GM18858 (cell line): Measurements from ENCODE around the gene INSYN1.

Experiments
- ATAC-seq: cut with Tn5 transposase; IDR thresholded peaks from one replicate; pipeline ENCODE4 v1.9.1; 2021; ENCODE audit not compliant: unreplicated experiment

The INSYN1 gene

DNA sequence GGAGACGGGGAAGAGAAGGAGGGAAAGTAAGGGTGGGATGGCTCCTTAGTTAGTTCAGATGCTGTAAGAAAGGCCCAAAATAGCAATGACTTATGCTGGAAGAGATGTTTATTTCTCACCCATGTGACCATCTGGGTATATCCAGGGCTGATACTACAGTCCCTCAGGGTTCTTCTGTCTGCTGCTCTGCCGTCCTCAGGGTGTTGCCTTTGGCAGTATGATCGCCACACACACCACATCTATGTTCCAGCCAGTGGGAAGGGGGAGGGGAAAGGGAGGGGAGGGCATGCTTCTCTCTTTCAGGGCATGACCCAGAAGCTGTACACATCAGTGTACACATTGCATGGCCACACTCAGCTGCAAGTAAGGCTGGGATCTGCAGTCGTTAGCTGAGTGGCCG, 58.7 kb downstream of the INSYN1 start:
- no peak for ATAC-seq

DNA sequence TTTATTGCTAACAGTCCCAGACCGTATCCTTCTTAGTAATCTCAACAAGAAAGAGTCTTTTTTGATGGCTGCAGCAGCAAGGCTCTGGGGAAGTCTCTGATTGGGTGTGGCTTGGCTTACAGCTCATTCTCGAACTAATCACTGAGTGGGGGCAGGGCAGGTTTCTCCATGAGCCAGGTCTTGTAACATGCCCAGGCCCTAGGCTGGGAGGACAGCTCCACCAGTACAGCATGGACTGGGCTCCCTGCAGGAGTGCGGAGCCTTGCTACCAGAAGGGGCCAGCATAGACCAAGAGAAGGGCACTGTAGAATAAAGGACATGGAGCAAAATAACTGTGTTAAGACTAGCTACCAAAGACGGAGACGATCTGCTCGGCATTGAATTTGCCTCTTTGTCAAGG, 61.8 kb downstream of the INSYN1 start:
- ATAC-seq: no peak

DNA sequence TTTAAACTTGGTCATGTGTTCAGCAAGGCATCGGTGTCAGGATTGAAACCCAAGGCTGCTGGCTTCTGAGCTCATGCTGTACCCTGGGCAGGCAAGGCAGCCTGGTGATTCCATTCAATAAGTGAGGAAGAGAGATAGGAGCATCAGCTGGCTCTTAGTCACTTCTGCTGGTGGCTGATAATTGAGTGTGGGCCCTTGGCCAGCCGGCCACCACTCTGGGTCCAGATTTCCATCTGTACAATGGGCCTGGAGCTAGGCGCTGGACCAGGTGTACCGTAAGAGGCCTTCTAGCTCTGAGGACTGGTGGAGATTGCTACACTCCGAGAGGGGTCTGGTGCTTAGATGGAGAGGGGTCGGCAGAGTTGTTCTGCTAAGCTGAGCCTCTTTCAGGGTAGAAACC, 64.7 kb downstream of the INSYN1 start:
- ATAC-seq: no peak

DNA sequence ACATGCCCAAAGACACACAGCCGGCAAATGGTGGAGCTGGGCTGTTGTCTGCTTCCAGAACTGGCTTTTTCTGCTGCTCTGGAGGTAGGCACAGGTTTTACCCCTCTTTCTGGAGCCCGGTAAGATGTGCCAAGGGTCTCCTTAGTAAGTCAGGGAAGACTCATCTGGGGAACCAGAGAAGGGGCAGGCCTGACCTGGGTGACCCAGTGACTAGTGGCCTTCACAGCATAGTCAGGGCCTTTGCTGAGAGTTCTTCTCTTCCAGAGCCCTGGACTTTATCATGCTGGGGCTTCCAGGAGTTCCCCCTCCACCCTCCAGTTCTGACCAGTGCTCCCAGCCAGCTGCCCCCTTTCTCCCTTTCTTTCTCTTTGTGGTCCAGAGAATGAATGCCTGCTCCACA, 65.8 kb downstream of the INSYN1 start:
- ATAC-seq: no peak

DNA sequence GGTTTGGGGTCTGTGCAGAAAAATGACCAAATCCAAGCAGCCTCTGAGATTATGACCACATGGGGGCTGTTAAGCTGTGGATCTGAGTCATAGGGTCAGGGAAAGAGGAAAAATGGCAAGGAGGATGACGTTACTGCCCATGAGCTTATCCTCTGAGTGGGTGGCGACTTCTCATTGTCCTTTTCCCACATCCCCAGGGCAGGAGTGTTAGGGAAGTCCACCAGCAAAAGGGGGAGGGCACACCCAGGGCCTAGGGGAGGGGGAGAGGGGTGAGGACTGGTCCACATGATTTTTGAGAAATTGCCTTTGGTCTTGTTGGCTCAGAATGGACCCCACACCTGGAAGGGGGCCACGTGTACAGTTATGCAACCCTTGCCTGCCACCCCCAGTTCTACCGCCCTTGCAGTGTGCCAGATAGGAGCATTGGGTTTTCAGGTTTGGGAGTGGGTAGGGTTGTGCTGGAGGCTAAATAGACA, 66.3 kb downstream of the INSYN1 start:
- no peak for ATAC-seq

DNA sequence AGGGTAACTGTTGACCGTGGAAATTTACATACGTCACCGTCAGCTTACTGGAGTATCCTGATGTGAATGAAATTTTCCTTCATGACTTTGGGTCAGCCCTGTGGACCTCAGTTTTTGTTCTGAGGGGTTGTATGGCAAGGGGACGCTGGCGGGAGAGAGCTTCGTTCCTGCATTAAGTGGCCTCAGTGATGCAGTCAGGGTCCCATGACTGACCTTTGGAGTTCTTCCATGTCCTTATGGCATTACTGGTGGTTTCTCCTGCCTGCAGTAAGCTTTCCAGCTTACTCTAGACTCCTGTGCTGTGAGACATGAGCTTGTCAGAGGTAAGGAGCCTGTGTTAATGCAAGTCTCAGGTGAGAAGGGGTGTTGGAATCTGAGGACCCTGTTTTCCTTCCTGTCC, 67.2 kb downstream of the INSYN1 start:
- no peak for ATAC-seq
